Skeletal muscle cell (primary cell): ENCODE data around the gene TBX6.

Experiments used
- DNase-seq: peaks from one replicate; pipeline ENCODE4 v3.0.0-alpha.2; 2010; ENCODE audit warnings: low read depth
- H3K4me3 ChIP-seq: 2 replicates; pipeline ENCODE4 v1.5.1; 2011; ENCODE audit warnings: low read depth, mild to moderate bottlenecking, control low read depth, low read length, moderate library complexity

The TBX6 gene

GRCh38 chr16:30088832-30089624 is 2.7 kb downstream of the TBX6 start:
- DNase-seq: no peak
- no peak overlapping the region for H3K4me3 ChIP-seq

DNA sequence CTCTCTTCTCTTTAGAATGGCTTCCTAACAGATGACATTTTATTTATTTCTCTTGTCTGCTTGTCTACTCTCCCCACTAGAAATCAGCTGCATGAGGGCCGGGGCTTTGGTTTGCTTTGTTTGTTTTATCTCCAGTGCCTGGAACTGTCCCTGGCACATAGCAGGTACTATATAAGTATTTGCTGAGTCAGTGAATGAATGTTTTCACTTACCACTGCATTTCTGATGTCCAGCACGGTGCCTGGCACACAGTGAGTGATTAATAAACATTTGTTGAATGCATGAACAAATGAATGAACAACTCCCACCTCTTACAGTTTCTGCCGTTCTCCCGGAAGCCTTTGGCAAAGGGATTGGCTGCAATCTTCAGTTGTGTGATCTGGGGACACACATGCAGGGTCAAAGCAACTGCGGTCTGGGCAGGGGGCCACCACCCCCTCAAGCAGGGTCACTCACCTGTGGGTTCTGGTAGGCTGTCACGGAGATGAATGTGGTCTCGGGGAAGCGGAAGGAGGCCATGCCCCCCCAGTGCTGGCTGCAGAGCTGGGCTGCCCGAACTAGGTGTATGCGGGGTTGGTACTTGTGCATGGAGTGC is 3.4 kb downstream of the TBX6 start:
- no peak for DNase-seq
- no peak overlapping the region for H3K4me3 ChIP-seq

- no peak overlapping the region for H3K4me3 ChIP-seq
- no peak for DNase-seq
These were observed 4.4 kb downstream of the TBX6 start for GRCh38 chr16:30087181-30087898.

GRCh38 chr16:30086291-30087140 is 5.2 kb downstream of the TBX6 start:
- DNase-seq: no peak
- no peak overlapping the region for H3K4me3 ChIP-seq

GRCh38 chr16:30085820-30086219 is 5.9 kb downstream of the TBX6 start:
- no peak for DNase-seq
- H3K4me3 ChIP-seq: no peak overlapping the region

DNA sequence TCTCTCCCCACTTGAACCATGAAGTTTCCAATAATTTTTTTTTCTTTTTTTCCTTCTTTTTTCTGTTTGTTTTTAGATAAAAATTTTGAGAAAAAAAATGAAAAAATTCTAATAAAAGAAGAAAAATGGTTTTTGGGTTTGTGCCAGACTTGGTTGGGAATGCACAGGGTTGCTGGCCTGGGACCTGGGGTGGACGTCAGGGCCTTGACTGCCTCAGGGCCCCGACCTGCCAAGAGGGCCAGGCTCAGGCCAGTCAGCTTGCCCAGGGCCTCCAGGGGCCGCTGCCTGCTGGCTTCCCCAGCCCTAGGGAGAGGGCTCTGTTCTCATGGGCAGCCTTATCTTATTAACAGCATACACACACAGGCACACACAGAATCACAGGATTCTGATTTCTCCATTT is 6.5 kb downstream of the TBX6 start:
- H3K4me3 ChIP-seq: no peak overlapping the region
- no peak for DNase-seq

GRCh38 chr16:30084816-30085159 is 6.9 kb downstream of the TBX6 start:
- H3K4me3 ChIP-seq: no peak overlapping the region
- no peak for DNase-seq

GRCh38 chr16:30084096-30084815 is 7.5 kb downstream of the TBX6 start:
- no peak for DNase-seq
- no peak overlapping the region for H3K4me3 ChIP-seq

DNA sequence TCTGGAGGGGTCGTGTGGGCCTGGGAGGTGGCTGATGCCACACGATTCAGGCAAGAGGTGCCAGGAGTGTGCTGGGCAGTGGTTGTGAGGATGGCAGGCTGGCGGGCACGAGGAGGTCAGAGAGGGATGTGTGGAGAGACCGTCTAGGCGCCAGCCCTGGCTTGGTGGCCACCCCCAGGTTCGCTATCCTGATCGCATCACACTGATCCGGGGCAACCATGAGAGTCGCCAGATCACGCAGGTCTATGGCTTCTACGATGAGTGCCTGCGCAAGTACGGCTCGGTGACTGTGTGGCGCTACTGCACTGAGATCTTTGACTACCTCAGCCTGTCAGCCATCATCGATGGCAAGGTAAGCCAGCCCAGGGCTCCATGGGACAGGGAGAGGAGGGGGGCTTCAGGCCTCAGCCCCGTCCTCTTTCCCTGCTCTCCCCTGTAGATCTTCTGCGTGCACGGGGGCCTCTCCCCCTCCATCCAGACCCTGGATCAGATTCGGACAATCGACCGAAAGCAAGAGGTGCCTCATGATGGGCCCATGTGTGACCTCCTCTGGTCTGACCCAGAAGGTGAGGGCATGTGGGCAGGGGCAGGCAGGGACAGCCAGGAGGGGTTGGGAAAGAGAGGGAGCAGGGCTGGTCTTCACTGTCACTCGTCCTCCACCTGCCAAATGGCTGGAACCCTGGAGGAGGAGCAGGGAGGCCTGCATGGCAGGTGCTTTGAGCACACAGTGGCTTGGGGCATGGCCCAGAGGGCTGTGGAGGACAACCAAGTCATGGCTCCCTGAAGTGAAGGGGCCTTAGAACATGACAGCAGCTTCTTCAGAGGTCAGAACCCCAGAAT is 8.3 kb downstream of the TBX6 start:
- no peak for DNase-seq
- H3K4me3 ChIP-seq: no peak overlapping the region

DNA sequence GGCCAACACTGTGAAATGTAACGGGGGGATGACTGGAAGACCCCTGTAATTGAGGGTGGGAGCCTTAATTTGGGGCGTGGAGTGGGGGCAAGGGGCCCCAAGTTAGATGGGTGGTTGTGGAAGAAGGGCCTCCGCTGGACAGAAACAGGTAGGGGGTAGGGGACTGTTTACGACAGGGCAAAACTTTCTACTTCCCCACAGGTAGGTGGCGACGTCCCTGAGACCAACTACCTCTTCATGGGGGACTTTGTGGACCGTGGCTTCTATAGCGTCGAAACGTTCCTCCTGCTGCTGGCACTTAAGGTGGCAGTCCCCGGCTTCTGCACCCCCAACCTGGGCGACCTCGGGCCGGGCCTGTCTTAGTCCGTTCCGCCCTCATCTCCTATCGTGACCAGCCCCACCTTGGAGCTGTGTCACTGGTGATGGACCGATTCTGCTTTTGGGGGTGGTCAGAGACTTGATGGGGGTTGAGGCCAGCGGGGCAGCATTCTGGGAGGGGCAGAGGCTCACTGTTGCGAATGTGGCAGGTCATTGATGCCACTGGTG is 9.1 kb downstream of the TBX6 start:
- DNase-seq: no peak
- H3K4me3 ChIP-seq: no peak overlapping the region

DNA sequence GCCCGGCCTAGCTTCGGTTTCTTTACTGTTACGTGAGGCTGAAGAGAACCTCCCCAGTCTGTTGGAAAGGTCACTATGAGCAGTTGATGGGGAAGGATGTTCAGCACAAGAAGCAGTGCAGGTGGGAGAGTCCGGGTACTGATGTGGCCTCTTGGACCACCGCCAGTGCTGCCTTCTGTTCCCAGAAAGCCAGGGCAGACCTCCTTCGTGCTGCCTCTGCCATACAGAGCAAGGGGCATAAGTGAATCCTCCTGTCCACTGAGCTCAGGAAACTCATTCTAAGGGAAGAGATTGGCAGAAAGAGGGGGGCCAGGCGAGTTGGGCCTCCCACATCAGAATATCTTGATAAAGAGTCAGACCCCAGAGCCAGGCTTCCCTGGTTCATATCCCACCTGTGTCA is 12.2 kb downstream of the TBX6 start:
- no peak for DNase-seq
- no peak overlapping the region for H3K4me3 ChIP-seq

DNA sequence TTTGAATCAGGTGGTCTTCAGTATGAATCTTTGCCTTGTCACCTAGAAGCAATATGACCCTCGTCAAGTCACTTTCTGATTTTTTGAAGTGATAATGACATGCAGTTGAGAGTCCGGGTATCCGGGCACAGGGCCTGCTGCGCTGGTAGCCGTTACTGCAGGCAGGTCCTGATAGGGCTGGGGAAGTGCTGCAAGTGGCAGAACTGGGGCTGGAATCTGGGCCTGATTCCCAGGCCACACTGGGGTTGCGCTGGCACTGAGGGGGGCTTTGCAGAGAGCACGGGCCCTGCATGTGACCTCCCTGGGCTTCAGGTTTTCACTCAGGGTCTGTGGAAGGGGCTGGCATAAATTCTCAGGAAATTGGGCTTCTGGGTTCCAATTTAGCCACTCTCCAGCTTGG is 13.0 kb downstream of the TBX6 start:
- H3K4me3 ChIP-seq: no peak overlapping the region
- no peak for DNase-seq

DNA sequence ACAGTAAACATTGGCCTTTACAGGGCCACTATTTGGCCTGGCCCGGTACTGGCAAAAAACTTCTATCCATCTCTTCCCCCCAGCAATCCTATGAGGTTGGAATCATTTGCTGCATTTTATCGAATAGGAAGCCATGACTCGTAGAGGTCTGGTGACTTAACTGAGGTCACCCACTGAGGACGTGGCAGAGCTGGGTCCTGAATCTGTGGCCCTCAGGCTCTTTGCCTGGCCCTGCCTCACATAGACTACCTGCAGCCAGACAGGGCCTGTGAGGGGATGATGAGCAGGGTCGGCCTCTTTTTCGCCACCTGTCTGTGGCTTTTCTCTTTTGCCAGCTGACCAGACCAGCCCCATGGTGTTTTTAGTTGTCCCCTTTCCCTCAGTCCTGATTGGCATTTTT is 14.1 kb downstream of the TBX6 start:
- DNase-seq: no peak
- peak overlapping the region; percentile 94 for H3K4me3 ChIP-seq

GRCh38 chr16:30076276-30076791 is 15.4 kb downstream of the TBX6 start:
- peak overlapping the region; percentile 94 for H3K4me3 ChIP-seq
- no peak for DNase-seq

DNA sequence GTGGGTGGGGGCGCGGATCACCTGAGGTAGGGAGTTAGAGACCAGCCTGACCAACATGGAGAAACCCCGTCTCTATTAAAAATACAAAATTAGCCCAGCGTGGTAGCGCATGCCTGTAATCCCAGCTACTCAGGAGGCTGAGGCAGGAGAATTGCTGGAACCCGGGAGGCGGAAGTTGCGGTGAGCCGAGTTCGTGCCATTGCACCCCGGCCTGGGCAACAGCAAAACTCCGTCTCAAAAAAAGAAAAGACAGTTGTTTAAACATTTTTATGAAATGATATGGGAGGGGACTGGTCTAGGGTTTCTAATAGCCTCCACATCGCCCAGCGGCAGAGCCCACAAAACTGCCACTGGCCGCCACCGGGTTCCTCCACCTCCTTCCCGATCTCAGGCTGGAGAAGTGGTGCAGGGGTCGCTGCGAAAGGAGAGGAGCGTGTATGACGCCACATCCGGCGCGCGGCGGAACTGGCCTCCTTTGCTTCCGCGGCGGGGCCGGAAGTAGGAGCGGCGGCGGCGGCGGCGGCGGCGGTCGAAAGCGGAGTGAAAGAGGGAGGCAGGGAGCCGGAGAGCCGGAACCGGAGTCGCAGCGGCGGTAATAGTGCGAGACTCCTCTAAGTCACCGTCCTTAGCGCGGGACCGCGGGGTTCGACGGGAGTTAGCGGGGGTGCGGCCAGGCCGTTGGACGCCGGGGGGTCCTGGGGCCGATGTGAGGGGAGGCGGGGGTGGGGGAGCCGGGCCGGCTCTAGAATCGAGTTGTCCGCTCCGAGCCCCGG is 16.0 kb downstream of the TBX6 start, which contains the start of gene PPP4C:
PPP4C (plus strand) TSS at position 492 of the 773 bp plus-strand sequence. CDS start 384 bp downstream, outside the sequence.
- peak within 1 kb of the TSS; percentile 94 for H3K4me3 ChIP-seq

GRCh38 chr16:30070490-30070889 is 21.2 kb downstream of the TBX6 start:
- no peak for DNase-seq
- peak overlapping the region; percentile 17 for H3K4me3 ChIP-seq

More for the DNA sequence above, 16.0 kb downstream of the TBX6 start, which contains the start of gene PPP4C:
- peak; percentile 56 for DNase-seq
